GM18870 (cell line): ENCODE results near the gene EEF1G.
"Not testable (repeated sequence)": the region's sequence is repeated elsewhere in the genome, so short reads cannot be mapped to it uniquely, and the experiment has no call there.

Experiments used
- ATAC-seq: cut with Tn5 transposase; IDR thresholded peaks from one replicate; pipeline ENCODE4 v1.9.1; 2021; ENCODE audit warnings: moderate library complexity; ENCODE audit not compliant: unreplicated experiment

The EEF1G gene

GRCh38 chr11:62603776-62604299 is 30.1 kb upstream of the EEF1G start:
- ATAC-seq = no peak

- no peak for ATAC-seq
These were observed 29.3 kb upstream of the EEF1G start for GRCh38 chr11:62603072-62603408.

- ATAC-seq = no peak
These were observed 28.7 kb upstream of the EEF1G start for GRCh38 chr11:62602141-62603071.

- peak; percentile 70 for ATAC-seq
These were observed 27.9 kb upstream of the EEF1G start, which contains the start of gene MTA2 for GRCh38 chr11:62601372-62602140. MTA2 (minus strand) TSS chr11:62601865; CDS start chr11:62601450, 415 bp downstream.

- ATAC-seq = no peak
These were observed 27.4 kb upstream of the EEF1G start for GRCh38 chr11:62601122-62601371.

- ATAC-seq = no peak
These were observed 26.9 kb upstream of the EEF1G start for GRCh38 chr11:62600367-62601121.

- no peak for ATAC-seq
These were observed 26.2 kb upstream of the EEF1G start for GRCh38 chr11:62599901-62600300.

GRCh38 chr11:62599069-62599696 is 25.5 kb upstream of the EEF1G start:
- ATAC-seq = peak; percentile 35

- no peak for ATAC-seq
These were observed 21.4 kb upstream of the EEF1G start for GRCh38 chr11:62595124-62595523.

- no peak for ATAC-seq
These were observed 19.8 kb upstream of the EEF1G start for GRCh38 chr11:62593434-62594044.

- ATAC-seq = no peak
These were observed 19.3 kb upstream of the EEF1G start for GRCh38 chr11:62592989-62593421.

- ATAC-seq = no peak
These were observed 18.6 kb upstream of the EEF1G start for GRCh38 chr11:62592146-62592815.

- peak; percentile 88 for ATAC-seq
These were observed 17.9 kb upstream of the EEF1G start, which contains the start of gene TUT1 for GRCh38 chr11:62591448-62592145. TUT1 (minus strand) TSS chr11:62591523; CDS start chr11:62591485, 38 bp downstream.

GRCh38 chr11:62588966-62589637 is 15.4 kb upstream of the EEF1G start:
- no peak for ATAC-seq

GRCh38 chr11:62585356-62585755 is 11.7 kb upstream of the EEF1G start:
- ATAC-seq = not testable (repeated sequence)

- ATAC-seq = not testable (repeated sequence)
These were observed 8.0 kb upstream of the EEF1G start for GRCh38 chr11:62581735-62582134.

- no peak for ATAC-seq
These were observed 7.4 kb upstream of the EEF1G start for GRCh38 chr11:62580959-62581715.

GRCh38 chr11:62579252-62579651 is 5.6 kb upstream of the EEF1G start:
- no peak for ATAC-seq
